ENCODE results near the gene LIN52.

LIN52 gene

DNA sequence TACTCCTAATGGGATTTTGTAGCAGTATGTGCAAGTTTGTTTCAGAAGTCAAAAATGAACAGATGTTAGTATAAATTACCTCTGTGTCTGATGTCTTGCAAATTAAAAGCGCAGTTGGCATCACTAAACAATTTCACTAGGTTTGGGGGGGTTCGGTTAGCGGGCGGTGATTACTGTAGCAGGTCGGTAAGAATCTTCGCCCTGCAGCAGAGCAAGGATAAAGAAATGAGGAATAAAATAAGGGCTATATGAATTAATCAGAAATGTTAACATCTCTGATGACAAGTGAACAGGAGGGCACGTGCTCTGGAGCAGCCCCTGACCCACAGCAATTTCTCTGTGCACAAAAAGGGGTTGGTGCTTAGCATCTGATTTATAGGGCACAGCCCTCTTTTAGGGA, 110.9 kb downstream of the LIN52 start:
- no peak for DNase-seq

- no peak for DNase-seq
Observed at GRCh38 chr14:74198441-74199234, 113.9 kb downstream of the LIN52 start.

DNA sequence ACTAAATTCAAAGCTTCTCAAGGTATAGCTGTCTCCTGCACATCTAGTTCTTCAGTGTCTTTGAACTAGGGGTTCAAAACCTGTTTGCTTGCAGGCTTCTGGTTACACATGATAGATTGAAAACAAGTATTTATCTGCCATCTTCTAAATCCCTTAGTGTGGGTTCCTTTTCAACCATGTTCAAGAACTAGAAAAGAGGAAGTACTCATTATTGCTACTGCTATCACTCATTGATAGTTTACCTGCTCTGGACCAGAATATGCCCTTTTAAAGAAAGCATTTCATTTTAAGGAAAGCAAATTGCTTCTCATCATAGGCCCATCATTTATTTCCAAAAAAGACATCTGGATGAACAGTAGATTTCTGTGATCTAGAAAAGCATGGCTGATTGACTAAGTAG, 117.4 kb downstream of the LIN52 start:
- DNase-seq: no peak

GRCh38 chr14:74203639-74204038, 118.9 kb downstream of the LIN52 start:
- no peak for DNase-seq

GRCh38 chr14:74204491-74204890, 119.7 kb downstream of the LIN52 start:
- DNase-seq: no peak

- DNase-seq: no peak
Observed at GRCh38 chr14:74205882-74206281, 121.1 kb downstream of the LIN52 start.

DNA sequence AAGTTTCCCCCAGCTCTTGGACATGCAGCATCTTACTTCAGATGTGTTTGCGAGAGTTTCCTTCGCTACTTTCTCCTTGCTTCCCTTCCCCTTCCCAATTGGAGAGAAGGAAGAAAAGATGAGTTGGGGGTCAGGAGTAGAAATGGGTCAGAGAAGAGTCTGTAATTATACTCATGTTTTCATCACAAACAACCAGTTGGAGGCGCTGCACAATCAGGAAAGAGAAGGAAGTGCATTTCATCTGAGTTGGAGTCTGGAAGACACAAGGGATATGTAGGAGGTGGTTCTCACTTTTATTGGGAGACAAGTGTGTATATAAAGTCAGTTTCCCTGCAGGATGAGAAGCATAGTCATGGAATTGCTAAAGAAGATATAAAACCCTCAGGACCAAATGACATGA, 123.2 kb downstream of the LIN52 start:
- peak; percentile 45 for DNase-seq

GRCh38 chr14:74208642-74209041, 123.9 kb downstream of the LIN52 start:
- no peak for DNase-seq

- DNase-seq: no peak
Observed at GRCh38 chr14:74211945-74212580, 127.3 kb downstream of the LIN52 start.

GRCh38 chr14:74213907-74214803, 129.4 kb downstream of the LIN52 start:
- no peak for DNase-seq

DNA sequence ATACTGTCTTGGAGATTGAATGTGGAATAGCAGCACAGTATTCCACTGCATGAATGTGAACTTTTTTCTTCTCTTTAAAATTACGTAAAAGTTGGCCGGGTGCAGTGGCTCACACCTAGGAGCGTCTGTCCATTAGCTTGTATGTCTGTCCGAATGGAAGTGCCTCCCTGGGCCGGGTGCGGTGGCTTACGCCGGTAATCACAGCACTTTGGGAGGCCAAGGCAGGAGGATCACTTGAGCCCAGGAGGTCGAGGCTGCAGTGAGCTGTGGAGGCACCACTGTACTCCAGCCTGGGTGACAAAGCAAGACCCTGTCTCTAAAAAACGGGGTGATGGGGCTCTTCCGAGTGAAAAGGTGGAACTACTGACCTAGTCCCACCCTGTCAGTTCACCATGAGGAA, 131.9 kb downstream of the LIN52 start:
- DNase-seq: no peak

GRCh38 chr14:74217672-74218448, 133.1 kb downstream of the LIN52 start:
- DNase-seq: peak; percentile 73

DNA sequence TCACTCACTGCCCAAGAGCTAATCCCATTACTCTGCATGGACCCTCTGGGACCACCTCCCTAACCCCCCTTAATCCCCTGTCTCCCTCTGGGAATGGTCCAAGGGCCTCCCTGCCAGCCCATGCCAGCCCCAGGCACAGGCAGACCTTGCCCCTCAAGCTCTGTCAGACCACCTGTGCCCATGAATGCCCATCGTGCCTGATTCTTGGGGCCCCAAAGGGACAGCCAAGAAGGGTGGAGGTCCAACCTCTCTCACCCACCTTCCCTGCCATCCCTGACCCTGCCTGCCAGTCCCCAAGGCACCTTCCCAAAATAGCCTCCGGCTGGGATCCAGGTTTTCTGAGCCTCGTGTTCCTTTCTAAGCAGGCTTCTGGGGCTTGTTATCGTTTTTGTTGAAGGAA, 133.7 kb downstream of the LIN52 start:
- DNase-seq: no peak

GRCh38 chr14:74219277-74220205, 134.8 kb downstream of the LIN52 start:
- DNase-seq: no peak

GRCh38 chr14:74220991-74221390, 136.2 kb downstream of the LIN52 start:
- DNase-seq: no peak

DNA sequence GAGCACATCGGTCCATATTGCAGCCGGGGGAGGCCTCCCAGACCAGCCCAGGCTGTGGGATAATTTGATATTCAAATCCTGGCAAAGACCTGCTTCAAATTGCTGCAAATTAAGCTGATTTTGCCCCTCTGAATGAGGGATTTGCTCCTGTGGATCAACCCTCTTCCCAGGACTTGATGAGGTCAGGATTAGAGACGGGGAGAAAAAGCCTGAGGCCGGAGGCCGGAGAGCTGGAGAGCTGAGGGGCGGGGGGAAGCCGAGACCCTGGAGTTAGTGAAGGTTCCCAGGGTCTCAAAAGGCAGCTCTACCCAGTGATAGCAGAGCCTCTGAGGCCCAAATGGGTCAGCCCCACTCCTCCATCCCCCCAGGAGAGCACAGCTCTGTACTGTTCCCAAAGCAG, 137.0 kb downstream of the LIN52 start:
- DNase-seq: no peak

DNA sequence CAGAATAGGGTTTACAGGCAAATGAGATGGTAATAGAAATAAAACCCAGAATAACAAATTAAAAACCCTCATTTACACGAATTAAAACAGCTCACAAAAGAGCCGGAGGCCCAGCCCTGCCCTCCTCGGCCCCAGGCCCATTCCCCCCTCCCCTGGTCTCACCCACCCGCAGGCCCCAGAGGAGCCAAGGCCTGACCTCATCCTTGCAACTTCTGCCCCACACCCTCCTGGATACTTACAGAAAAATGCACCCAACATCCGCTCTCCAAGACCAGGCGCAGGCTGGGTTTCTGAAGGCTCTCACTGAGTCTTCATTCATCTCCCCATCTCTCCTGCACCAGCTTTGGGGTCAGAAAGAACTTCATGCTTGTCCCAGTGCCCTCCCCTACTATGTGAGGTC, 138.3 kb downstream of the LIN52 start:
- no peak for DNase-seq

- DNase-seq: no peak
Observed at GRCh38 chr14:74231784-74232183, 147.0 kb downstream of the LIN52 start.

- no peak for DNase-seq
Observed at GRCh38 chr14:74235017-74235416, 150.3 kb downstream of the LIN52 start.

- no peak for DNase-seq
Observed at GRCh38 chr14:74237441-74237840, 152.7 kb downstream of the LIN52 start.

DNA sequence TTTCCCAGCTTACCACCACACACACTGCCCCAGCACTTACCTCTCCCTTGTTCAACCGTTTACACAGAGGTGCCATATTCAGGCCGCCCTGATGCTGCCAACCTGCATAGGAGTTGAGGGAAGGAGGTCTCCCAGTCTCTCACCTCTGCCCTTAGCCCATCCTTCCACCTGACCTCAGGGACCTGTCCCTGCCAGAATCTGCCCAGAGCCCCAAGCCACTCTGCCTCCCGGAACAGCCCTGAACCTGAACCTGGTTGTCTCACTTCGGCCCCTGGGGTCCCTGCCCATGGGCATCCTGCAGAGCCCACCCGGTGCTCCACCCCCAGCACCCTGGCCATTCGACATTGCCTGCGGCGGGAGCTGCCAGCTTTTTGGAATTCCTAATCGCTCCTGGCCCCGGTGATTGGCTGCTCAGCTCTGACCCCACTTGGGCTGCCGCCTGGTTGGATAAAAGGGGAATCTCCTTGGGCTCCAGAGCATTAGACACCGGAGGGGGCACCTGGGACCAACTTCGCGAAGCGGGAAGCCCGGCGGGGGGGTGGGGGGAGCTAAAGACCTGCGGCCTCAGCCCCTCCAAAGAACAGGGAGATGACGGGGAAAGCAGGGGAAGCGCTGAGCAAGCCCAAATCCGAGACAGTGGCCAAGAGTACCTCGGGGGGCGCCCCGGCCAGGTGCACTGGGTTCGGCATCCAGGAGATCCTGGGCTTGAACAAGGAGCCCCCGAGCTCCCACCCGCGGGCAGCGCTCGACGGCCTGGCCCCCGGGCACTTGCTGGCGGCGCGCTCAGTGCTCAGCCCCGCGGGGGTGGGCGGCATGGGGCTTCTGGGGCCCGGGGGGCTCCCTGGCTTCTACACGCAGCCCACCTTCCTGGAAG, 154.5 kb downstream of the LIN52 start, which contains the start of gene VSX2:
TSS of gene VSX2 (plus strand) at position 476 of the 874 bp plus-strand sequence. CDS start at position 589, 113 bp downstream.
- DNase-seq: no peak

Measured in hematopoietic multipotent progenitor cell treated with erythropoietin and hydrocortisone succinate and interleukin-3 and kit ligand, for 6 days (in vitro differentiated cells).